Loucy (cell line): ENCODE measurements around the gene LMF1.

Experiments used
- H2AFZ ChIP-seq: fragments of 200-600 bp; sonication (generic); 2 replicates; pipeline ENCODE4 v1.6.0; 2016; ENCODE audit warnings: antibody characterized with exemption, mild to moderate bottlenecking, low read length, moderate library complexity
- H3F3A ChIP-seq: fragments of 200-600 bp; 2 replicates; pipeline ENCODE4 v1.6.0; 2016; ENCODE audit warnings: antibody characterized with exemption, low read depth, mild to moderate bottlenecking
- H3K27me3 ChIP-seq: fragments of 200-600 bp; sonication (generic); 2 replicates; pipeline ENCODE4 v1.6.1; 2014; ENCODE audit warnings: low read length, mild to moderate bottlenecking; ENCODE audit not compliant: insufficient read depth, poor library complexity, severe bottlenecking
- H3K36me3 ChIP-seq: fragments of 200-600 bp; sonication (generic); 2 replicates; pipeline ENCODE4 v1.6.1; 2016; ENCODE audit warnings: low read length; ENCODE audit not compliant: insufficient read depth
- H3K4me1 ChIP-seq: fragments of 200-600 bp; sonication (generic); 2 replicates; pipeline ENCODE4 v1.5.1; 2014; ENCODE audit warnings: low read length, mild to moderate bottlenecking; ENCODE audit not compliant: insufficient read depth, poor library complexity, severe bottlenecking
- H3K4me2 ChIP-seq: fragments of 200-600 bp; sonication (generic); 2 replicates; pipeline ENCODE4 v1.6.0; 2014; ENCODE audit warnings: antibody characterized with exemption, low read length, low read depth, mild to moderate bottlenecking; ENCODE audit not compliant: poor library complexity, severe bottlenecking
- H3K4me3 ChIP-seq: fragments of 200-600 bp; sonication (generic); 2 replicates; pipeline ENCODE4 v1.5.1; 2014; ENCODE audit warnings: low read length, mild to moderate bottlenecking, mixed read lengths; ENCODE audit not compliant: poor library complexity, severe bottlenecking
- H3K79me2 ChIP-seq: fragments of 200-600 bp; sonication (generic); 2 replicates; pipeline ENCODE4 v1.6.1; 2014; ENCODE audit warnings: low read length; ENCODE audit not compliant: insufficient read depth
- H3K9ac ChIP-seq: fragments of 200-600 bp; sonication (generic); 2 replicates; pipeline ENCODE4 v1.6.0; 2014; ENCODE audit warnings: mild to moderate bottlenecking, low read depth, low read length, moderate library complexity; ENCODE audit not compliant: poor library complexity, severe bottlenecking
- H3K9me2 ChIP-seq: fragments of 200-600 bp; sonication (generic); replicated peaks from 2 replicates; pipeline ENCODE4 v1.6.1; 2016; ENCODE audit warnings: low read depth, low read length, mixed read lengths
- H3K9me3 ChIP-seq: fragments of 200-600 bp; sonication (generic); 2 replicates; pipeline ENCODE4 v1.6.1; 2014; ENCODE audit warnings: mild to moderate bottlenecking, antibody characterized with exemption, low read length, low read depth; ENCODE audit not compliant: insufficient read depth
- H4K20me1 ChIP-seq: fragments of 200-600 bp; sonication (generic); 2 replicates; pipeline ENCODE4 v1.6.0; 2014; ENCODE audit warnings: antibody characterized with exemption, low read length, mild to moderate bottlenecking; ENCODE audit not compliant: insufficient read depth, poor library complexity, severe bottlenecking
- CTCF ChIP-seq: fragments of 200-600 bp; sonication (generic); conservative IDR thresholded peaks from 2 replicates; pipeline ENCODE4 v1.5.1; 2014; ENCODE audit warnings: mild to moderate bottlenecking, antibody characterized with exemption, low read length
- EZH2phosphoT487 ChIP-seq: fragments of 200-600 bp; IDR thresholded peaks from 2 replicates; pipeline ENCODE4 v1.6.1; 2018; ENCODE audit warnings: antibody characterized with exemption, mild to moderate bottlenecking, moderate library complexity, borderline replicate concordance

LMF1 gene

GRCh38 chr16:879986-880385 lies 90.8 kb downstream of the LMF1 start:
- no peak overlapping the region for H3K4me2 ChIP-seq
- no peak overlapping the region for H3K9ac ChIP-seq
- H3K9me3 ChIP-seq = no peaks in the 10 kb centered on the region
- no peaks in the 10 kb centered on the region for H4K20me1 ChIP-seq
- no peaks in the 10 kb centered on the region for H3K36me3 ChIP-seq
- H3K4me3 ChIP-seq = no peak overlapping the region
- no peaks in the 10 kb centered on the region for H3F3A ChIP-seq
- H3K27me3 ChIP-seq = no peaks in the 10 kb centered on the region
- H3K9me2 ChIP-seq = no peaks in the 10 kb centered on the region
- no peak overlapping the region for H2AFZ ChIP-seq
- no peaks in the 10 kb centered on the region for H3K79me2 ChIP-seq
- no peak for TF ChIP-seq CTCF
- TF ChIP-seq EZH2phosphoT487 = no peak
- H3K4me1 ChIP-seq = no peaks in the 10 kb centered on the region

- Histone ChIP-seq H2AFZ (no peak overlapping the region), H3K36me3 (no peaks in the 10 kb centered on the region), H4K20me1 (no peaks in the 10 kb centered on the region), H3F3A (no peaks in the 10 kb centered on the region), H3K4me1 (no peaks in the 10 kb centered on the region), H3K79me2 (no peaks in the 10 kb centered on the region), H3K9me2 (no peaks in the 10 kb centered on the region), H3K4me2 (no peak overlapping the region), H3K27me3 (no peaks in the 10 kb centered on the region), H3K4me3 (no peak overlapping the region), H3K9ac (no peak overlapping the region), H3K9me3 (no peaks in the 10 kb centered on the region)
- no peak for TF ChIP-seq EZH2phosphoT487
- TF ChIP-seq CTCF = no peak
Measured at GRCh38 chr16:879461-879861, 91.3 kb downstream of the LMF1 start.

GRCh38 chr16:878886-879285 lies 91.9 kb downstream of the LMF1 start:
- Histone ChIP-seq H3F3A (no peaks in the 10 kb centered on the region), H3K36me3 (no peaks in the 10 kb centered on the region), H3K9me2 (no peaks in the 10 kb centered on the region), H4K20me1 (no peaks in the 10 kb centered on the region), H3K9me3 (no peaks in the 10 kb centered on the region), H2AFZ (no peak overlapping the region), H3K27me3 (no peaks in the 10 kb centered on the region), H3K4me3 (no peak overlapping the region), H3K79me2 (no peaks in the 10 kb centered on the region), H3K4me1 (no peaks in the 10 kb centered on the region), H3K4me2 (no peak overlapping the region), H3K9ac (no peak overlapping the region)
- TF ChIP-seq EZH2phosphoT487 = no peak
- TF ChIP-seq CTCF = no peak
